Suppressor macrophage treated with lipopolysaccharide for 1 hour (primary cell): ENCODE measurements around the gene PLEKHG1.
A peak's percentile ranks its signal among the peaks of the same experiment; 100 is the strongest.

Experiments used
- DNase-seq, 3 donors: peaks; one replicate each; pipeline ENCODE4 v3.0.0-alpha.2; 2020 to 2022

Gene PLEKHG1

DNA sequence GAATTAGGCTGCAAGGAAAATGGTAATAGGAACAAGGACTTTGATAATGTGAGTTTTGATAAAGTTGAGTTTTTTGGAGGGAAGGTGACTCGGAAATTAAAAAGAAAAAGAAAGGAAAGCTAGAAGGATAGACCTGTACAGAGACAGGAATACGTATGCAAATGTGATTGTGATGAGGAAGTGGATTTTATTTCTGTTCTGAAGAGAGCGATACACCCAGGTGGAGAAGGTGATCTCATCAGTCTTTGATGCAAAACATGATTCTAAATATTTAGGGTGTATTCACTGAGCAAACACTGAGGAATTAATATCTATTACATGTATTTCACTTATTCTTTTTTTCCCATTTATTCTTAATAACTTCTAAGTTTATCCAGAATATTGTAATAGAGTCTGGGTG lies 9.2 kb upstream of the PLEKHG1 start:
- no peak for DNase-seq

DNA sequence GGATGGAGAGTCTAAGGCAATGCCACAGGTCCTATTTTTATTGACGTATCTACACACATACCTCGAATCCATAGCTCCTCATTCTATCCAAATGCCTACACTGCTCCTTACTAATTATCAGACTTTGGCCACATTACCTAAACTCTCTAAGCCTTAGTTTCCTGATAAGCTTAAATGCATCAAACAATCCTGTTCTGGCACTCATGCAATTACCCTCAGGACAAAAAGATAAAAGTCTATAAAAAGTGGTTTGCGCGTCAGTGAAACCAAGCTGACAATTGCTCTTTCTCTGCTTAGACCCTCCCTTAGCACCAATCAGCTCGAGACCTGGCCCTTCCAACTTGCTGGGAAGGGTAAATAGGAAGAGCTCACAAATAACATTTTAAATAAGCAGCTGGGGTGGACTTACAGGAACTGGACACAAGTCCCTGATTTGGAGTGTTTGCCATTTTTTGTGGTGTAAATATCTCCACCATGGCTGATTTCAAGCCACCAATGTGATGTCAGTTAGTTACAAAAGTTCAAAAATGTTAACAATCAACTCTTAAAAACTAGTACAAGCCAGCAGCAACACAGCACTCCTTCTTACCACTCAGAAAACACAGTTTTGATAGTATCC lies 7.2 kb upstream of the PLEKHG1 start:
- no peak for DNase-seq

DNA sequence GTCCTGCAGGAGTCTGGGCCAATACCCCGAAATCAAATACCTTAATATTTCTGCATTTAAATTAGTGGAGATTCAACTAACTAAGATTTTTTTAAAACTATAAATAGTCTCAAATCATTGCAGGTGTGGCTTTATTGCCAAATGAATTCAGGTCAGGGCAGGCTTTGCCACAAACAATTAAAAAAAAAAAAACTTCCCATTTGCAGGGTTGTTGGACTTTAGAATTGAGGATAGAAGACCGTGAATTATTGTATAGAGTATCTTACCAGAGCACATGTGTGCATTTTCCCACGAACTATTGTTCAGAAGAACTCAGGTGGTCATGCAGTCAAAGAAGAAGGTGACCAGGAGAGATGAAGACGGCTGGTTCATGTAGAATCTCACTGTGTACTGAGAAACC lies 6.6 kb upstream of the PLEKHG1 start:
- DNase-seq, result no peak

DNA sequence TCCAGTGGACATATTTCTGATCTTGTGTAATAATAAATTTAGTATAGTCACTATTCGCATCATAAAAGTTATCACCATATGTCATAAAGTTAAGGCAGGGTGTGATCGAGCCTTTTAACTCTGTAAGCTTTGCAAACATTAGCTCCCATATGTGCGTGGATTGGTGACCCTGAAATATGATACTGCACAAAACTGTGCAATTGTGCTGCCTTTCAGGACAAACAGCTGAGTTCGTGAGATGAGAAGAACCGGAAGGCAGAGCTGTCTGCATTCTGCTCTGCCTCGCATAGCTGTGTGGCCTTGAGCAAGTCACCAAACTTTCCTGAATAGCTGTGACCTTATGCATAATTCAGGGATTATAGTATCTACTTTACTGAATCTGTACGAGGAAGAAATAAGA lies 3.2 kb upstream of the PLEKHG1 start:
- DNase-seq, result no peak

DNA sequence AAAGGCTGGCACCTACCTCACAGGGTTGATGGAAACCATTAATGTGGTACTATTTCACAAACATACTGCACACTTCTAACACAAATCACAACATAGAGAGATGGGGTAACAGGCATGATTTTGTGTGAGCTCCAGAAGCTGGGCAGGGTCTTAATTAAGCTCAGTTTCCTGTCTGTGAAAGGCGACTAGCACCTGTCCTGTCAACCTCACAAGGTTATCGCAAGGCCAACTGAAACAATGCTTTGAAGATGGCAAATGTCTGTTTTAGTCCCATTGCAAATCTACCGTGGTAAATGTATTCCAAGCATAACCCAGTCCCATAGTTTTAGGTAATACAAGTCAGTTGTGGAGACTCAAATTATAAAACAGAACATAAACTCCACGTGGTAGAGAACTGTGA lies 1.3 kb upstream of the PLEKHG1 start:
- DNase-seq, result no peak

DNA sequence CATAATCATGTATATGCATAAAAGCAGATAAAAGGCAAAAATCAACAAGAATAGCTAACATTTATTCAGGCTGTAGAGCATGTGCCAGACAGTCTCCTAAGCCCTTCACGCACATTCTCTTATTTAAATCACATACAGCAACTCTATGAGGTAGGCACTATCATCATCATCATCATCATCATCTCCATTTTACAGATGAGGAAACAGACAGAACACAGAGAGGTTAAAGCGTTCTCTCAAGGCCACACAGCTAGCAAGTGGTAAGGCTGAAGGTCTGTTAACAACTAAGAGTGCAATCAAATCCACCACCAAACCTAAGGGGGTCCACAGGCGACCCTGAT lies 857 bp upstream of the PLEKHG1 start:
- DNase-seq, result no peak

DNA sequence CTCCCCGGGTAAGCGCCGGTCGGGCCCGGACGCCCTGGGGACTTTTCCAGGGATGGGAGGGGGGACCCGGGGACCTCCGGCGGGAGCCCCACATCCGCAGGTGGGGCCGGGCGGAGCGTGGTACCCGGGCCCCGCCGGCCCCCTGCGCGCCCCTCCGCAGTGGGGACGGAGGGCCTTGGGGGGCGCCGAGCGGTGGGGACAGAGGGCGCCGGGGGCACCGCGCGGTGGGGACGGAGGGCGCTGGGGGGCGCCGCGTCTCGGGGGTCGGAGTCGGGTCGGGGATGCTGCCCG lies 270 bp downstream of the PLEKHG1 start:
- no peak for DNase-seq

DNA sequence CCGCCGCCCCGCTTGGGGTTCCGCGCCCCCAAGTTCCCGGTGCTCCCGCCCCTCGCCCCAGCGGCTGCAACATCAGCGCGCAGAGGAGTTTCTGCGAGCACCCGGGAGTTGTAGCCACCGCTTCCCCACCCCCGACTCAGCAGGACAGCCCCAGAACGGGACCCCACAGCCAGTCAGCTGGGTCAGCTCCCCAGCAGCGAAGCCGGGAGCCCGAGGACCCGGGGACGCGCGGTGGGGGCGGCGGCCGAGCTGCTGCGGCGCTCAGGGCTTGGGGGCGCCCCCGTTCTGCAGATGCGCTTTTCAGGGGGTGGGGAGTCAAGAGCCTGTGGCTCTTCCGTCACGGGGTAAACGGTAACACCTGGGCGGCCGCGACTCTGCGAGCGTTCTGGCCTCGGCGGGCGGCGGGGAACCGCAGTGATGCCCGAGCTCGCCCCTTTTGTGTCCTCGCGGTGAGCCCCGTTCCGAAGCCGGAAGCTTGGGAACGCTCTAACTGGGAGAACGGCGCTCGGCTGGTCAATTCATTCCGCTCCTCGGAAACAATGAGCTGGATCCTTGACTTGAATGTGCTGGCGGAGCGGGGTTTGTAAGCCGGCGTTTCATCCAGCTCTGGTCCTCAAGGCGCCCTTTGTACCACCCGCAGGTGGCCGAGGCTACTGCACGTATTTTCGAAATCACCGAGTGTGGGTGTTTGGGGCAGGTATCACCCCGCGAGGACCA lies 774 bp downstream of the PLEKHG1 start:
- DNase-seq, result peak in 2 of 3 donors; percentile 19 to 40

DNA sequence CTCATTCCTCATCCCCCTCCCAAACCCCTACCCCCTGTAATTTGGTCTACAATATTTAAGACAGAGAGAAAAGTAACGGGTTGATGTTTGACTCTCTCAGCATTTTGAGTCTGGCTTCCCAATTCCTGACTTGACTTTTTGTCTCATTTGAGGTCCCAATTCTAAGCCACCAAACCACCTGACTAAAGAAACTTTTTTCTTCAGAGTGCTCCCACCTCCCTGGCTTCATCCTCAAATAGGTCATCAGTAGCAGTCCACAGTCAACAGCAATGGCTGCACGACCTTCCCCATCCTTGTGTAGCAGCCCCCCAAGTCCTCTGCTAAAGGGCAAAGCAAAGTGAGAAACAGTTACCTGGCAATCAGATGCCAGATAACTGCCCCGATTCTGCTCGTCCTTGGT lies 1.8 kb downstream of the PLEKHG1 start:
- no peak for DNase-seq

DNA sequence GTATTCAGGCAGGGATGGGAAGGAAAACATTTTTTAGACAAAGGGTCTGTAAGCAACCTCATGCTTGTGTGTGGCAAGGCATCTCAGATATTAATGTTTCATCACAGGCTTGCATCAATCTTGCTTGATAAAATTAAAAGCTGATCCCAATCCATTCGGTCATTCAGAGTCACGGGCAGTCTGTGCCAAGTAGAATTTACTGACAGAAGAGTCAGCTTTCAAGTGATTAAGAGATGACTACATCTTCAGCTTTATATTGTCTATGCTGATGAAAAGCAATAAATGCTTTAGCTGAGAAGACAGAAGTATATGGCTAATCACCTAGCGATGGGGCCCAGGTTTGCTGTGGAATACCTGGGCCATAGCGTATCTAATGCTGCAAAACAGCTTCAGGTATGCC lies 3.5 kb downstream of the PLEKHG1 start:
- DNase-seq, result no peak

DNA sequence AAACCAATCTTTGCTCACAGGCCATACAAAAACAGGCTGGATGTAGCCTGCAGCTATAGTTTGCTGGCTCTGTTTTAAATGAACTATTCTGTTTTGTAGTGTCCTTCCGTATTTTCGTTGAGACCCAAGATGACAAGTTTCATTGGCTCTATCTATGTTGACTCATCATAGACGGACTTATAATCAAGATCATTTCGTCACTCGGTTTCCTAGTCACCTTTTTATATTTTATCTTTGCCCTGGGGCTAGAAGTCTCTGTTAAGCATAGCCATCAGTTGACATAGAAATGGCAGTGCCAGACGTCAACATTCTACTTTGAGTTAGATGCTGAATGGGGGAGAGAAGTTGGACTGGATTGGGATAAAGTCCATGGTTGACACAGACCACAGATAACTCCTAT lies 4.8 kb downstream of the PLEKHG1 start:
- DNase-seq, result no peak

DNA sequence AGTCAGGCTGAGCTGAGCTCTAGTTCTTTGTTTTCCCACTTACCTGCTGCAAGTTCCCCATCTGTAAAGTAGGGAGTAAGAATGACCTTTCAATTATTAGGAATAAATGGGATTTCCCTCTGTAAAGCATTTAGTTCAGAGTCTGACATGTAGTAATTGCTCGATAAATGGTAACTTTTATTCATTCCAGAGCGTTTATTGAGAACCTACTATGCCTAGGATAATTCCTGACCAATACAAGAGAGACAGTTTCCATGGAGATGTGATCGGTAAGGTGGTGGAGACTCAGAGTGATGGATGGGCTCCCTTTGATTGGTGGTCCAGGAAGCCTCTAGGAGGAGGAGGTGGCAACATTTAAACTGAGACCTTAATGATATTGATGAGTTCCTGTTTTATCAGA lies 5.6 kb downstream of the PLEKHG1 start:
- DNase-seq, result no peak

DNA sequence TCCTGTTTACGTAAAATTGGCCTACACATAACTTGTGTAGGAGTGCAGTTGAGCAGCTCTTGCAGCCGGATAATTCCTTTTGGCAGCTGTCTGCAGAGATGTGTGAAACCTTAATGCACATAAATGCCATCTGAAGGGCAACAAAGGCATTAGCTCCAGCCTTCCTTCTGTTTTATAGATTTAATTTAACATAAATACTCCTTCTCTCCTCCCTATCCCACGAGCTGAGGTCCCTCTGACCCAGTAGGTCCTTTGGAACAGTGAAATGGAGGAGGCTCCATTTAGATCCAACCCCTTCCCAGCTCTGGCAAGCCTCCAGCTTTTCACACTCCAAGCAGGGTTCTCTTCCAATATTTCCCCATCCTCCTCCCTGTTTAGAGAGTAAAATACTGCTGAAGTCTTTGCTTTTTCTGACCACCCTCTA lies 6.5 kb downstream of the PLEKHG1 start:
- DNase-seq, result no peak

DNA sequence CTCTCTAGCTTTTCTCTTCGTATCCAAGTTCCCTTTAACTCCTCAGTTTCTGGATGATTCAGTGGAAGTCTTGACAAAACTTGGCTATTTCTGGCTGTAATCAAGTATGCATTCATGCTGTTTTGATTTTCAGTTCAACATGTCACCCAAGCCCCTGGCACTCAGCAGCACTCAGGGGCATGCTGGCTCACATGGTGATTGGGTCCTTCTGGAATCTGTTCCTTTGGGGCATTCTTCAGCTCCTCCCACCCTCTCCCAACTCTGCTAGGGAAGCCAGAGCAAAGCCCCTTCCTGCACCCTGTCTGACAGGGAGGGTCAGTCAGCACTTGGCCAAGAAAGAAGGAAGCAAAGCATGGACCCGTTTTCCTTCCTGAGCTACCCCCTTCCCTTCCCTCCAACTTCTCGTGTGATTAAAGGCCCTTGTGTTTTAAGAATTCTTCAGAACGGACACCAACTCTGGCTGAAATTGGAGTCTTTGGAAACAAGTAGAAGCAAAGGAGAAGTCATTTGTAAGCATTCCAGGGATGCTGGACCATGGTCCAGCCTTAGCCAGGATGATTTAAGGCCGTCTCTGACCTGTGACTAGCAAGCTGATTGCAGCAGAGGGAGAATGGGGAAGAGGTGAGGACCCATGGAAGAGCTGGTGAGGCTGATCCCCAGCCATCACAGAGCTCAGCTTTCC lies 7.1 kb downstream of the PLEKHG1 start:
- no peak for DNase-seq

DNA sequence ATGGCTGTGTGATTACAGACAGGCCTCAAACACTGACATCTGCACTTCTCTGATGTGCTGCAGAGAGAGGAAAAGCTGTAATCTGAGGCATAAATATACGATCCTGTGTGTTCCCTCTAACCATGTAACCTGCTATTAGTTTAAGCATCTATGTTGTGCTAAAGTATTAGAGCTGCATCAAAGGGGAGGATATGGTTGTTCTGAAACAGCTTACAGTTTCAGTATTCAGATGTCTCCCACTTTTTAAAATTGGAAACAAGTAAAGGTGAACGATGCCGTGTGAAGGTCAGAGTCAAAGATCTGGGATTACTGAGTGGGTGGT lies 7.6 kb downstream of the PLEKHG1 start:
- no peak for DNase-seq

DNA sequence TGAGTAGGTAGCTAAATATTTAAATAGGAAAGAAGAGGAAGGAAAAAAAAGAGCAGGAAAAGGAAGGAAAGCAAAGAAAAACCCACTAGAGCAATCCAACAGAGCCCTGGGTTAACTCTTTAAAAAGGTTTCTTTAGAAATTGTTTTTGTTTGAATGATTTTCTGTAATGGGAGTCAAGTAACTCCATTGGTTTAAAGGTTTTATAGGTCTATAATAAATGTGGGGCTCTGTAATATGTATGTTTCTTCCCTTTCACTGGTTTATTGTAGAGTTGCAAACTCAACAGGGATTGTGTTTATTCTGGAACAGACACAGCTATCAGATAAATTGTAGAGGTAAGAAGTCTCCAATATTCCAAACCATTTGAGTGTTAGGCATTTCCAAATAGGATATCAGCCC lies 10.9 kb downstream of the PLEKHG1 start:
- no peak for DNase-seq

DNA sequence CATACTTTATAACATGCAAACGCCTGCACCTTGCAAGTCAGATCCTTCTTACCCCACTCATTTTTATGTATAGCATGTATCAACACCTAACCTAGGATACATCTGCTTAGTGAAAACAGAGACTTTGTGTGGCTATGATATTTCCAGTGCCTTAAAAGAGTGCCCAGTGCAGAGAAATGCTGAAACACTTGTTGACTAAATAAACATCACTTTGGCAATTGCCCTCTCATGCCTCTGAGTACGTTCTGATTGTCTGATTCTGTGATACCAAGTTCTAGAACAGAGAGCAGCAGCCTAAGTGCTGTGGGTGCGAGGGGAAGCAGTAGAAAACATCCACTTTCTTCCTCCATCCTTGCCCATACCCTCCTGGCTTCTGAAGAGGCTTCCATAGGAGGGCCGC lies 13.6 kb downstream of the PLEKHG1 start:
- no peak for DNase-seq

DNA sequence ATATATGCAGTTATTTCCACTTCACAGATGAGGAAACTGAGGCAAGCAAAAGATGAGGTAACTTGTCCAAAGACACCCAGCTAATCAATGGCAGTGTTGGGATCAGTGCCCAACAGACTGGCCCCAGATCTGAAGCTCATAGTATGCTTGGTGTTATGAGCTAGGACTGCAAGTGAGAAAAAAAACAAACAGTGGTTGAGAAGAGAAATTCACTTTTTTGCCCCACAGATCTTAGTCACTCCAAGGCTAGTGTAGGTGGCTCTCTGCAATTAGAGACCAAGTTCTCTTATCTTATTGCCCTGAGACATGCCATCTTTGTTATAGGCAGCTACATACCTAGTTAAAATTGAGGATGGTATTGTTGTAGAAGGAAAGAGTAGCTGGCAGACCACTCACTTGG lies 16.3 kb downstream of the PLEKHG1 start:
- DNase-seq, result no peak

DNA sequence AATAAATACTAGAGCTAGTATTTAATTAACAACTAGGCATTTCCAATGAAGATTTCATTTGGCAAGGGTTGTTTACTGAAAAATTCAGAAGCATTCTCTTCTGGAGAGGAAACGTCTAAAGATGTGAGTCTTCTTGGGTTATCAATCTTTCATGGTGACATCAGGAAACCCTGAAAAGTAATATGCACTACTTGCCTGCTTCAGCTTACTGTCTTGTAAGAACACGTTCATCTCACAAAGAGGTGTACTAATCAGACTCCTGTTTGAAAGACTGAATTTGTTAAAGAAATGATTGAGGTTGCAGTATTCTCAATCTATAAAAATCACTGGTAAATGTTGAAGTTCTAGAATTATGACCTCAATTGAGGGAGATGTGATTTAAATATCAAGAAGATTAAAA lies 16.9 kb downstream of the PLEKHG1 start:
- DNase-seq, result no peak

DNA sequence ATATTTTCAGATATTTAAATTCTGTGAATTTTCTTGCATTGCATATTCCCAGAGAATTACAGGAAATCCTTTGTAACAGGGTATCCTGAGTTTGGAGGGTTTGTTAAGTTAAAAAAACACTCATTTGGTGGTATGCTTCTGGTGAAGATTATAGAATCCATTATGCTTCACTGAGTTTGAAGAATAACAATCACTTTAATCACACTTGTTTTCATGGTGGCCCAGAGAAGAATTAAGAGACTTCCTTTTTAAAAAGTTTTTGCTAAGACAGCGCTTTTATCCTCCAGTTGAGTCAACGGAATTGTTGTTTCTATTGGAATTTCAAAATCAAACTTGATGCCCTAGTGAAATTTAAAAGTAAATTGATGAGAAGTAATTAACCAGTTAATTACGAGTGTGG lies 17.4 kb downstream of the PLEKHG1 start:
- no peak for DNase-seq

DNA sequence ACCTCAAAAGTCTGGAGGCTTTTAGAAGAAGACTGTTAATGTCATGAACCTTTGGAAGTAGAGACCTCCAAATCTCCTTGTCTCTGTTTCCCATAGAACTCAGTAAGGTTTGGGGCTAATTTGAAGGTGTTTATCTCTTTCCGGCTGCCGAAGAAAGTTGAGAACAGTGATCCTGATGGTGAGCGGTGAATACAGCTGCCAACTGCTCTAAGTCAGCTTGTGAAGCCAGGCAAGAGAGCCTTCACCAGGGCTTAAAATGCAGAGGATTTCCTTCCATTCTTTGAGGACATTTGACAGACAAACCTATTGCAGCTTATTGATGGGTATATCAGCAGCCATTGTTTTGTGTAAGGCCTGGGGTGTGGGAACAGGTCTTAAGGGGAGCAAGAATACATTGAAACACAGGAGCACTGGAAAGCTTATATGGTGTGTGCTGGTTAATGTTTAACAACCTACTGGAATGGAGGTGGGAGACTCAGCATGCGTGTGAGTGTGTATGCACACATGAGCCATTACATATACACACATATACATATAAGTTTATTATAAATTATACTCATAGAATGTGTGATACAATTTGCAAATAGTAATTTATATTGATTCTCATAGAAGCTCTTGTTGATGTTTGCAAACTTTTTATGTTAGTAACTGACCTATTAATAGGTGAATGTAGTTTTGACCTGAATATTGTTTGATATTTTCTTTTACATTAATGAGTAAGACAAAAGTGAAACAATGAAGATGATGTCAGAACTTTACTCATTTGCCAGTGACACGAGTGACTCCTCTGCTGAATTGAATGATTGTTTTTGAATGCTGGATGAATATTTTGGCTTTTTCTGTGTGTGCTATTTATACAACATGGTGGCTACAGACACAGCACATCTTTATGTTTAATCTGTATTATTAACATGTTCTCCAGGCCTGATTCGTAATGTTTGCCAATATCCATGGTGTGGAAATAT lies 18.1 kb downstream of the PLEKHG1 start:
- no peak for DNase-seq

DNA sequence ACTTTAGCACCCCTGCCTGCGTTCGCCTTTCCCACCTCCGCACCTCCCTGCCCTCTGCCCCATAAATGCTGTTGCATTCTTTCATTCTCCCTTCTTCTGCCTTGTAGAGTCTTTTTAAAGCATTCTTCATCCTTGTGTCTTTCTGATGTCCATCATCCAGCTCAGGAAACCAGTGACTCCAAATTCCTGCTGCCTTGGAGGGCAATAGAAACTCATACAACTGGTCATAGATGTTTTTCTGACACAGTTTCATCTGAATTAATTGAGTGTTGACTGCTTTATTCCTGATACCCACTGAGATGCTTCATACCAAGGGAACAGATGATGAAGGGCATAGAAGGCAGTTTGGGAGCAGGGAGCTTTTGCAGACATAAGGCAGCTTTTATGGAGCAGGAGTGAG lies 19.6 kb downstream of the PLEKHG1 start:
- DNase-seq, result no peak

DNA sequence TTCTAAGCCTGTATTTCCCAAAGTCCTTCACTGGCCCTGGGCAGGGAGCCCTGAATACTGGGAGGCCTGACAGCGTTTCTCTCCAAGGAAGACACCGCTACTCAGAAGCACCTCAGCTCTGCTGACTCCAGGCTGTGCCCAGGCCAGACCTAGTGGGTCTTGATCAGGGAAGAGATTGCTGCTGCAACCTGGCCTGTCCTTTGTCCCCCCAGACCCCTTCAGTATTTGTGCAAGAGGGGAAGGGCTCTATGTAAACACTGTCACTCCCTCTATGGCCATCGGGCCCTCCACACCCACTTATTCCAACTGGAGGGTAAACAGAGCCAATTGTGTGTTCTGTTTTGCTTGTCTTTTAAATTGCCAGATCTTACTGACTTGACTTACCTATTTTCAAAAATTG lies 20.6 kb downstream of the PLEKHG1 start:
- no peak for DNase-seq

DNA sequence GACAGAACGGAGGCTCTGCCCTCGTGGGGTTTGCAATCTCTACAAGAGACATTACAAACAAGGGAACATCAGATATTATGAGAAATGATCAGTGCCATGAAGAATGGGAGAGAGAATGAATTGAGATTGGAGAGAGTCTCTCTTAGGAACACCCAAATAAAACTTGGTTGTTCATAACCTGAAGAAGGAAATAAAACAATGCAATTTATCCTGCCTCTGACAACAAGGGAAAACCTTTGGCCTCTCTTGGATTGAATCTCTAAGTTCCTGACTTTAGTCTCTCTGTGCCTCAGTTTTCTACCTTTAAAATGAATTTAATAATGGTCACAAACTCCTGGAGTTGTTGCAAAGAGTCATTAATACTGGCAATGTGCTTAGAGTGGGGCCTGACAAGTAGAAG lies 21.1 kb downstream of the PLEKHG1 start:
- DNase-seq, result no peak
